NB4 (cell line): ENCODE data around the gene SLC35G3.

ENCODE experiments used
- MYC ChIP-seq: IDR thresholded peaks from 2 replicates; pipeline ENCODE4 v1.6.1; 2011; ENCODE audit warnings: low read depth, low read length
- POLR2A ChIP-seq: IDR thresholded peaks from 2 replicates; pipeline ENCODE4 v1.6.1; 2011; ENCODE audit warnings: mild to moderate bottlenecking; ENCODE audit not compliant: insufficient read length; ENCODE audit errors: extremely low read depth
- TF ChIP-seq, protein P1 (sequence below): IDR thresholded peaks from one replicate; pipeline ENCODE4 v1.5.1; 2012; ENCODE audit warnings: low read depth, low read length
- TF ChIP-seq, protein P2 (sequence below): IDR thresholded peaks from 2 replicates; pipeline ENCODE4 v1.6.1; 2011; ENCODE audit warnings: low read depth, low read length

DNA sequence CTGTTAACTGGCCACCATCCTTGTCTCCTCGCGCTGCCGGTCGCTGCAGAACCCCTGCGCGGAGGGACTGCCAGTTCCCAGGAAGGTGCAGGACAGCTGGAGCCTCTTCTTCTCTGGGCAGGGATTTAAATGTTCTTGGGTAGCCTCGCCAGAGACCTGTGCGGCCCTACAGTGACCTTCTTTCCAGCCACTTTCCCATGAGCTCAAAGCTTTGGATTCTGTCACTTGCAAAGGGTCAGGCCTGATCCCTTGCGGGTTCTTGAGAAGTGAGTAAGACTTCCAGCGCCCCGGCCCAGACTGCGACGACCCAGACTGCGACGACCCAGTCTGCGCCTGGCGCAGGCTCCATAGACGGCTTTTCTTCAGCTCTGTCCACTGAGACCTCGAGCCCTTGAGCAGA, 47.3 kb upstream of the SLC35G3 start:
- TF ChIP-seq, protein P1, sequence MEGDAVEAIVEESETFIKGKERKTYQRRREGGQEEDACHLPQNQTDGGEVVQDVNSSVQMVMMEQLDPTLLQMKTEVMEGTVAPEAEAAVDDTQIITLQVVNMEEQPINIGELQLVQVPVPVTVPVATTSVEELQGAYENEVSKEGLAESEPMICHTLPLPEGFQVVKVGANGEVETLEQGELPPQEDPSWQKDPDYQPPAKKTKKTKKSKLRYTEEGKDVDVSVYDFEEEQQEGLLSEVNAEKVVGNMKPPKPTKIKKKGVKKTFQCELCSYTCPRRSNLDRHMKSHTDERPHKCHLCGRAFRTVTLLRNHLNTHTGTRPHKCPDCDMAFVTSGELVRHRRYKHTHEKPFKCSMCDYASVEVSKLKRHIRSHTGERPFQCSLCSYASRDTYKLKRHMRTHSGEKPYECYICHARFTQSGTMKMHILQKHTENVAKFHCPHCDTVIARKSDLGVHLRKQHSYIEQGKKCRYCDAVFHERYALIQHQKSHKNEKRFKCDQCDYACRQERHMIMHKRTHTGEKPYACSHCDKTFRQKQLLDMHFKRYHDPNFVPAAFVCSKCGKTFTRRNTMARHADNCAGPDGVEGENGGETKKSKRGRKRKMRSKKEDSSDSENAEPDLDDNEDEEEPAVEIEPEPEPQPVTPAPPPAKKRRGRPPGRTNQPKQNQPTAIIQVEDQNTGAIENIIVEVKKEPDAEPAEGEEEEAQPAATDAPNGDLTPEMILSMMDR, result no peak
- TF ChIP-seq POLR2A, result no peak
- TF ChIP-seq, protein P2, sequence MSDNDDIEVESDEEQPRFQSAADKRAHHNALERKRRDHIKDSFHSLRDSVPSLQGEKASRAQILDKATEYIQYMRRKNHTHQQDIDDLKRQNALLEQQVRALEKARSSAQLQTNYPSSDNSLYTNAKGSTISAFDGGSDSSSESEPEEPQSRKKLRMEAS, result no peak
- TF ChIP-seq MYC, result no peak
